HUDEP-2 (cell line): ENCODE measurements around the gene KCTD8.
"Not testable (repeated sequence)": the region's sequence is repeated elsewhere in the genome, so short reads cannot be mapped to it uniquely, and the experiment has no call there.

ENCODE experiments used
- DNase-seq, 76 experiments: peaks; one replicate each; lab custom pipeline; 2025; ENCODE audit not compliant: unreplicated experiment in 76 of 76; lab: John Stamatoyannopoulos, UW

The KCTD8 gene

DNA sequence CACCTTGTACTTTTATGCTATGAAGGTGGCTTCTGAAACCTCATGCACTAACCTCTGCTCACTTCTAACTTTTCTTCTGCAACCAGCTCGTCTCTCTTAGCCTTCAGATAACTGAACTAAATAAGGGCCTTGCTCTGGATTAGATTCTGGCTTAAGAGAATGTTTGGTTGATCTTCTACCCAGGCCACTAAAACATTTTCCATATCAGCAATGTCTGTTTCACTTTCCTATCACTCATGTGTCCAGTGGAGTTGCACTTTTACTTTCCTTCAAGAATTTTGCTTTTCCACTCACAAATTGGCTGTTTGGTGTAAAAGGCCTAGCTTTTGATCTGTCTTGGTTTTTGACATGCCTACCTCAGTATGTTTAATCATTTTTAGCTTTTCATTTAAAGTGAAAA, 105.8 kb downstream of the KCTD8 start:
- DNase-seq = no peak

DNA sequence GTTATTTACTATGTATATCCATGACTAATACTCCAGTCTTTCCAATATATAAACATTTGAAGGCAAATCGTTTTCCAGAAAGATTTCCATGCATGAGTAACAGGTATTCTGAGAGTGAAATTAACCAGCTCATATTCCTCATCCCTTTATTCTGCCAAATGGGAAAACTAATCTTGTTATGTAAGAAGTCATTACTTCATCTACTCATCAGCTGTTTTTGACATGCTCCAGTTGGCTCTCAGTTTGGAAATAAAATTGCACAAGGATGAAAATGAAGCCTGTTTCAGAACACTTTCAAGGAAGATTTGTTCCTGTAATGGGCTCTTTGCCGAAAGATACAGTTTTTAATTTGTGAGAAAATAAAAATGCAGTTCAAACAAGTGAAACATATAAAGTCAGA, 121.9 kb downstream of the KCTD8 start:
- DNase-seq = no peak

DNA sequence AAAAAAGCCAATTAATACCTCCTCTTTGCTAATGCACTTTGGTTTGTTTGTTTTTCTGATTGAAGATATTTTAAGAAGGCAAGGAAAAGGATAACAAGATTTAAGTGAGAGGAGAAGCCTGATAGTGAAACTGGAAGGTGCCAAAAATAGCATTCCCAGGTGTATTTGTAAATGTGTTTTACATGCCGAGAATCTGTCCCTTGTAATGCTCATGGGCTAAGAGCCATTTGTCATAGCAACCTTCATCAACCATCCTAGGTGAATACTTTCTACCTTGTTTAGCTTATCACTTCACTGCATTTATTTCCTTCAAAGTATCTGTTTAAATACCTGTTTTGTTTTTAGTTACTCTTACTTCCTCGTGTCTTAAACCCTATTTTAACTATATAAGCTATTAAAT, 127.8 kb downstream of the KCTD8 start:
- DNase-seq = no peak

DNA sequence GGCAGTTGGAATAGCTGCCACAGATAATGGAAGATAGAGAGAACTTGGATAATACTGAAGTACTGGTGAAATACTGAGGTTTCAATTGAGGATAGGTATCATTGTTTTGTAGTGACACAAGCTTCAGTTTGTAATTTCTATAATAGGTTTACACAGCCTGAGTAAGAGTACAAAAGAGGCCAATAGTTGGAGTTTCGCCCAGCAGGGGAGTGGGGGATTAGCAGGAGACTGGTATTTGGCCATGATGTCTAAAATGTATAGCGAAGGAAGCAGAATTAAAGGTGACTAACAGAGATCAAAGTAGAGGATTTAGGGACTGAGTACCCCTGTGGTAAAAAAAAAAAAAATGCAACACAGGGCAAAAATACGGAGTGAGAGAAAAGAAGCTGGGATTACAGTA, 129.5 kb downstream of the KCTD8 start:
- no peak for DNase-seq

DNA sequence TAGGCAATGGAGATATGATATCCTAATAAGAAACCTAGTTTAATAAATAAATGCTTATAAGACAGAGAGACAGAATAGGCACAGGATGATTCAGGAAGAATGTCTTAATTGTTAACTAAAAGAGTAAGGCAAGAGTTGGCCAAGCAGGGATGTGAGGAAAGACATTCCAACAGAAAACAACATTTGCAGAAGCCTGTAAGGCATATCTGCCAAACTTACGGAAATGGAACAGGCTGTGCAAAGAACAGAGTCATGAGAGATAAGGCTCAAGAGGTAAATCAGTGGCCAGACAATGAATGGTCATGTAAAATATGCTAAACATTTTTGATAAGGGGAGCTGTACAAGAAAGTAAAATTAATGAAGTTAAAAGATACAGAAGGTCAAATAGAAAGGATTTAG, 134.9 kb downstream of the KCTD8 start:
- no peak for DNase-seq

DNA sequence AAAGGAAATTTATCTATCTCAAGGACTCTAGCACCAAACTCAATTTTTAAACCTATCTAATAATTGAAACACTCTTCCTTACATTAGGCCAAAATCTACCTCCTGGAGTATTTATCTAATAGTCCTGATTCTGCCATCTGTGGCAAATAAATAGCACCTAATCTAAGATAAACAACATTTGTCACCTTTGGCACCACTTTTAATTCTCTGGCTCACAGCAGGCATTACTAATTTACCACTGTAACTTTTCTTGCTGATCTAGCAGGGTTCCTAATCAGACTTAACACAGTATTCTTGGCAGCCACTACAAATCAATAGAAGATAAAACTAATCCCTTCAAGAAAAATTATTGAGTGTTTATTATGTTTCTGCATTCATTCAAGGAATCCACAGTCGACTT, 161.1 kb downstream of the KCTD8 start:
- no peak for DNase-seq

DNA sequence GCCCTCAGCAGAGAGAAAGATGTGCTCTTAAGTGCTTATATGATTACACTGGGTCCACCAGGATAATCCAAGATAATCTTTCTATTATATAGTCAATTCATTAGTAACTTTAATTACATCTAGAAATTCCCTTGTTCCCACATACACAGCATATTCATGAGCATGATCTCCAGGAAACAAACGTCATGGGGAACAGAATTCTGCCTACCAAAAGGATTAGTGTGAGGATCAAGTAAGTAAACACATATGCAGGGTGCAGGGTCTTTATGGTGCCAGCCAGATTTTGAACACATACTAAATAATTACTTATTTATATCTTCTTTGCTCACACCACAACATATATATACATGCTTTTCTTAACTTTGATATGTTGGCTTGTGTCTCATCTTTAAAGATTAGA, 169.1 kb downstream of the KCTD8 start:
- DNase-seq = no peak

DNA sequence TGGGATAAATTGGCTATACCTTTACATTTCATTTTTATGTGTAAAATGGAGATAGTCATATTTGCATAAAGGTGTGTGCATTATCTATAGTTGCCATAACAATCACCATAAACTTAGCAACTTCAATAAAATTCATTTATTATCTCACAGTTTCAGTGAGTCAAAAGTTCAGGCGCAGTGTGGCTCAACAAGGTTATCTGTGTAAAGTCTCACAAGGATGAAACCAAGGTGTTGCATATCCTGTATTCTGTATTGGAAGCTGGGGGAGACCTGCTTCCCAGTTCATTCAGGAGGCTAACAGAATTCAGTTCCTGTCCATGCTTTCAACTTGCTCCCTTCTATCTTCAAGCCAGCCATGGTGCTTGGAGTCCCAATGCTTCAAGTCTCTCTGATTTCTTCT, 169.5 kb downstream of the KCTD8 start:
- no peak for DNase-seq

DNA sequence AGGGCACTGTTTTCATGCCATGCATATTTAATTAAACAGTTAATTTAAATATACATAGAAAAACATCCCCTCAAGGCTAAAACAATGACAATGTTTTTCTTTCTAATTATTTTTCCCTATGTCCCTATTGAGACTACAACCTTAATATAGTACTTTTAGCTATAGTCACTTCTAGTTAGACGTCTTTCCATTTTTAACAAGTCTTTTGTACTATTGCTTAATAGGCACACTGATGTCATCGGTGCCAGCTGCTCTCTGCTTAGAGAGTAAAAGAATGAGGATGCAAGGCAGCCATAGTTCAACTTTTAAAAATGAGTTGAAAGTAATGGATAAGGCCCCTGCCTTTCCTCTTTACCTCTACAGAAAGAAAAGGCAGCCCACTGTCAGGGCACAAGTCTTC, 191.1 kb downstream of the KCTD8 start:
- DNase-seq = no peak

DNA sequence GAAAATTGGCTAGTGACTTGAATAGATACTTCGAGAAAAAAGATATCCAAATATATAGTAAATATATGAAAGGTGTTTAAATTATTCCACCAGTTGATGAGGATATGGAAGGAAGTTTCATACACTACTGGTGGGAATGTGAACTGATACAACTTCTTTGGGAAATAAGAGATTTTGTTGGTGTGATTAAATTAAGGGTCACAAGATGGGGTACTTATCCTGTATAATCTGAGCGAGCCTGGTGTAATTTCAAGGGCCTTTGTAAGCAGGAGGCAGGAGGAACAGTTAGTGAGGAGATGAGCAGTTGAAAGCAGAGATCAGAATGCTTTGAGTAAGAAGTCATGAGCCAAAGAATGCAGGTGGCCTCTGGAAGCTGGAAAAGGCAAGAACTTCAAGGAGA, 192.2 kb downstream of the KCTD8 start:
- peak in 1 of 76 experiments; percentile 2 for DNase-seq

DNA sequence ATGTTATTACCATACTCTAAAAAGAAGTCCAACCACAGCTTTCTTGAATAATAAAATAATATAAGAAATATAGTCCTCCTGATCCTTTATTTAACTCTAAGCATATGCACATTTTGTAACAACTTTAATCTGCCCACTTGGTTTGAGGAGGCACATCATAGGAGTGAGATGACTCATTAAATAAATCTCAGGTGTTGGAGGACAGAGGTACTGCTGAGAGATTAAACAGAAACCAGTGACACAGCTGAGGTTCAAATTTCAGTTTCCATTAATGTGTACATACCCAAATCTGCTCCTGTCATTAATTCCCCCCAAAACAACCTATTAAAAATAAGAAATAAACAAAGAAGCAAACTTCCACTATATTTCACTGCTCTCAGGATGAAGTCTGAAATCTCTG, 211.0 kb downstream of the KCTD8 start:
- no peak for DNase-seq

DNA sequence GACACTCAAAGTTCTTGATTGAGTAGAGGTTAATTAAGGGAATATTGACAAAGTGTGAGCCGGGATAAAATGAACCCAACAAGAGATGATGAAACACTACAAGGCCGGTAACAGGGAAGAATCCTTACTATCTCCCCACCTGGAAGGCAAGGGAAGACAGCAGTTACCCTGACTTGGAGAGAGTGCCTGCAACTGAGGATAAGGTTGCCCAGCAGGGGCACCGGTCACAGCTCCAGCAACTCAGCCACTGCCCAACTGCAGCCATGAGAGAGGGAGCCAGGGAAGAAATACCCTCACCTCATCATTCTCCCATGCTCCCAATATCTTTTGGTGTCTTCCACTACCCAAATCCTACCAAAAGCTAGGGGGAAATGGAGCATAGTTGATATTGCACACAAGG, 212.7 kb downstream of the KCTD8 start:
- DNase-seq = no peak

DNA sequence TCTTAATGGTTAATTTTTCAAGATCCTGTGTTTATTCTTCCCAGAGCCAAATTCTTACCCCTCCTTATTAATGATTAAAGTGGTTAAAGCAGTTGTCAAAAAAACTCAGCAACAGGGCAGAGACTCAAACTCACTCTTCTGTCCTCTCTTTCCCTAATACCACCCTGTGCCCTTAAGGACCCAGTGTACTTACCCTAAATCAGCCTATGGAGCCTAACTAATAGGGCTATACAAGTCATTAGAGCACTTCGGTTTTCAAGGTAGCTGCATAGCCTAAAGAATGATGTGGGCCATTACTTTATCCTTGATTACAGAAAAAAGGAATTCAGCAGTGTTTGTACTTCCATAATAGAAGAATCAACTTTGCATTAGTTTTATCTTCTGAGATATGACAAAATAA, 216.3 kb downstream of the KCTD8 start:
- no peak for DNase-seq

DNA sequence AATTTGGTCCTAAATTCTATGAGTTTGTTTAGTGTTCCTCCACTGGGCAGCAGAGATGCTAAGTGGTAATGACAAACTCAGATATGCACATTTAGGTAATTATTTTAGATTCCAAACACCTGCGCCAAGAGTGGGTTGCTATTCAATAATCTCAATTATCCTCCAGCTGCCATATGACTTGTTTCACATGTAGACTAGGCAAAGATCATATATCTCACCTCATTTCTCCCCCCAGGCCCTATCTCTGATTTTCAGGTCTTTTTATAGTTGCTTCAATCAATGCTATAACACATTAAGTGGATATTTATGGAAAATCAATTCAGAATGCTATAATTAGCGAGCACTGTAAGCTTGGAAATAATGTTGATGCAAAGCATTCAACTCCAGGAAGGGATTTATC, 217.6 kb downstream of the KCTD8 start:
- no peak for DNase-seq

DNA sequence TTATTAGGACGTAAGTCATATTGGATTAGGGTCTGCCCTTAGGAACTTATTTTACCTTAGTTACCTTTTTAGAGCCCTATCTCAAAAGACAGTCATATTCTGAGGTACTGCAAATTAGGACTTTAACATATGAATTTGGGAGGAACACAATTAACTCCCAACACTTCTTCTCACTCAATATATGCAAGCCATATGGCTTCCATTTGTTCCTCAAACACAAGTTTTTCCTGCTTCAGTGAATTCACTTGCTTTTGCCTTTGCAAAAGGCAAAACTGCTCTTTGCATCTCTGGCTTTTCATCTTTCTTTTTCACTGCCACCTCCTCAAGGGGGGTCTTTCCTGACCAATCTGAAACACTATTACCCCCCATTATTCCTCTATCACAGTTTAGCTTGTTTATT, 220.3 kb downstream of the KCTD8 start:
- no peak for DNase-seq

DNA sequence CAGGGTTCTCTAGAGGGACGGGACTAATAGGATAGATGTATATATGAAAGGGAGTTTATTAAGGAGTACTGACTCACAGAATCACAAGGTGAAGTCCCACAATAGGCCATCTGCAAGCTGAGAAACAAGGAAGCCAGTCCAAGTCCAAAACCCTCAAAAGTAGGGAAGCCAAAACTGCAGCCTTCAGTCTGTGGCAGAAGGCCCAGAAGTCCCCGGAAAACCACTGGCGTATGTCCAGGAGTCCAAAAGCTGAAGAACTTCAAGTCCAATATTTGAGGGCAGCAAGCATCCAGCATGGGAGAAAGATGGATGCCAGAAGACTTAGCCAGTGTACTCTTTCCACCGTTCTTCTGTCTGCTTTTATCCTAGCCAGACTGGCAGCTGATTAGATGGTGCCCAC, 227.2 kb downstream of the KCTD8 start:
- DNase-seq = no peak

DNA sequence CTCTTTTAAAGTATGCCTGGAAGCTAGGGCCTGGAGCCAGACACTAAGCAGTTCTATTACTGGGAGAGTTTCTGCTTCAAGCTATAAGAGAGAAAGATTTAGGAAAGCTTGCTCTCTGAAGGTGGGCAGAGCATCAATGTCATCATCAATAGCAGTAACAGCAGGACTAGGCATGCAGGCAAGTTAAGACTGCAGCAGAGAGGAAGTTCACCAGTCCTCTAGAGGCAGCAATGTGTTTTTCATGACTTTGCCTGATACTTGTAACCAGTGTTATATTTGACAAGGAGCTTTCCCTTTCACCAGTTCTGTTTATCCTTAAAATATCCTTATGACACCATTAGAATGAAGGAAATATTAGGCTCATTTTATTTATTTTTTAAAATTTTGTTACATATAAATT, 237.9 kb downstream of the KCTD8 start:
- DNase-seq = no peak

DNA sequence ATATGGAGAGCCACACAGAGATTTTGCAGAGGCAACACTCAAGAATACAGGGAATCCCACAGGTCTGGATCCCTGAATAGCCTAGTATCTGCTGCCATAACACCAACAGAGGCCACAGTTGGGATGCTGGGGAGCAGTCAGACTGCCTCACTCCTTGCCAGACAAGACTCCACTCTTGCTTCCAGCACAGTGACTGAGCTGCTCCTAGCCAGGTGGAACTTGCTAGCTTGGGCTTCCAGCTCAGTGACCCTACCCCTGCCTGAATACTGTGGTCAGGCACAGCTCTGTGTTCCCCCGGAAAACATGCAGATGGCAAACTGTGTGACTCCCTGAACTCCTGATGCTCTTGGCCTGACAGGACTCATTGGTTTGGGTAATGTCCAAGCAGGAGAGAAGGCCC, 251.8 kb downstream of the KCTD8 start:
- no peak for DNase-seq

DNA sequence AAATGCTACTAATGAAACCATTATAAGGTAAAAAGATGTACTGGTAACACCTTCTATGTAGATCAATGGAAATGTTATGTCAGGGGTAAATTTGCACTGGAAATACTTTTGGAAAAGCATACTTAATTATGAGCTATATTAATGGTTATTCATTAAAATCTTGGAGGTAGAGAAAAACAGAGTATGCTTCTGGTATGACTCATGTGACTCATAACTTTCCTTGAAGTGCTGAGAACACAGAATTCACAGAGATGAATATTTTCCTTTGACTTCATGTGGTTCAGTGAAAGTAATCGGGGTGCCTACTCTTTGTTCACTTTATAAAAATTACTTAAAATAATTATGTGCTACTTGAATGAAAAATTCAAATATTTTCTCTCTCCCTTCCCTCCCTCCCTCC, 254.2 kb downstream of the KCTD8 start:
- DNase-seq = no peak

DNA sequence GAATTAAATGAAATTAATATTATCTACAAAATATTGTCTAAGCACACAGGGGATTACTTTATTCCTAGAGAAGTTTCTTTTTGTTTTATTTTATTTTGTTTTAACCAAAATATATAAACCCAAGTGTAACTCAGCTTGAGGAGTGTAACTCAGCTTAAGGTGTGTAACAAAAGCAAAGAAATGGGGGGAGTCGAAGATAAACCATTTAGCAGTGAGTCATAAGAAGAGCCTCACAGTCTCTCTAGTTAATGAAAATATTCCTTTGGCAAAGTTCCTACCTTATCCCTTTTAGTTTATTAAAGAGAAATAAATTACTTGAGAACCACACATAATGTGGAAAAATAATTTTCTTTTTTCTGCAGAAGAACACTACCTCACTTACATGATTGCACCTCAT, 261.8 kb downstream of the KCTD8 start:
- no peak for DNase-seq

DNA sequence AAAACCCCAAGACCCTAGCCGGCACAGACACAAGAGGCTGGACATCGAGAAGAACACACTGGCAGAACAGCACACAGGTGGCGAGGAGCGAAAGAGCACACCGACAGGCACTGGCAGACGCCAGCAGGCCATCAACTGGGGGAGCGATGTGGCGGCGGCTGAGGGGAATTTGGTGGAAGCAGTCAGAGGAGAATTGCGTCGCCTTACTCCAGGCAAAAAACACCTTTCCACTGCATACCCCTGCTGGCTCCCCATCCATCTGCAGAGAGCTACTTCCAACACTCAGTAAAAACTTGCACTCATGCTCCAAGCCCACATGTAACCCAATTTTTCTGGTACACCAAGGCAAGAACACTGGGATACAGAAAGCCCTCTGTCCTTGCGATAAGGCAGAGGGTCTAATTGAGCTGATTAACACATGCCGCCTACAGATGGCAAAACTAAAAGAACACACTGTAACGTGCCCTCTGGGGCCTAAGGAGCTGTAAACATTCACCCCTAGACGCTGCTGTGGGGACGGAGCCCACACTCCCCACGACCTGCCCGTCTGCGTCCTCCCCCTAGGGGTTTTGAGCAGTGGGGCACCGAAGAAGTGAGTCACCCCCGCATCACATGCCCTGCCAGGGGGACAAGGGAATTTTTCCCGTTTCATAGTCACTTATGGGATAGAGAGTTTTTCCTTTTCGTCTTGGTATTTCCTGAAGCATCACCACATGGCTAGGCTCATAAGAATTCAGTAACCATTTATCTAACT, 262.3 kb downstream of the KCTD8 start:
- peak in 1 of 76 experiments; percentile 1 for DNase-seq

DNA sequence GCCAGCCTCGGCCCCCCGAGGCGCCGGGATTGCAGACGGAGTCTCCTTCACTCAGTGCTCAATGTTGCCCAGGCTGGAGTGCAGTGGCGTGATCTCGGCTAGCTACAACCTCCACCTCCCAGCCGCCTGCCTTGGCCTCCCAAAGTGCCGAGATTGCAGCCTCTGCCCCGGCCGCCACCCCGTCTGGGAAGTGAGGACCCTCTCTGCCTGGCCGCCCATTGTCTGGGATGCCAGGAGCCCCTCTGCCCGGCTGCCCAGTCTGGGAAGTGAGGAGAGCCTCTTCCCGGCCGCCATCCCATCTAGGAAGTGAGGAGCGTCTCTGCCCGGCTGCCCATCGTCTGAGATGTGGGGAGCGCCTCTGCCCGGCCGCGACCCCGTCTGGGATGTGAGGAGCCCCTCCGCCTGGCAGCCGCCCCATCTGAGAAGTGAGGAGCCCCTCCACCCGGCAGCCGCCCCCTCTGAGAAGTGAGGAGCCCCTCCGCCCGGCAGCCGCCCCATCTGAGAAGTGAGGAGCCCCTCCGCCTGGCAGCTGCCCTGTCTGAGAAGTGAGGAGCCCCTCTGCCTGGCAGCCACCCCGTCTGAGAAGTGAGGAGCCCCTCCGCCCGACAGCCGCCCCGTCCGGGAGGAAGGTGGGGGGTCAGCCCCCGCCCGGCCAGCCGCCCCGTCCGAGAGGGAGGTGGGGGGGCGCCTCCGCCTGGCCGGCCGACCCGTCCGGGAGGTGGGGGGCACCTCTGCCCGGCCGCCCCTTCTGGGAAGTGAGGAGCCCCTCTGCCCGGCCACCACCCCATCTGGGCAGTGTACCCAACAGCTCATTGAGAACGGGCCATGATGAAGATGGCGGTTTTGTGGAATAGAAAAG, 266.9 kb downstream of the KCTD8 start:
- DNase-seq = not testable (repeated sequence)
